HEK293 (cell line): ENCODE measurements around the gene TRIM56.

Experiments
- KLF1 ChIP-seq: fragments of 450-650 bp; formaldehyde crosslinking; IDR thresholded peaks from 2 replicates; pipeline ENCODE4 v1.5.1; 2016; ENCODE audit warnings: missing biosample characterization, missing genetic modification characterization
- KLF8 ChIP-seq: fragments of 450-650 bp; formaldehyde crosslinking; IDR thresholded peaks from 2 replicates; pipeline ENCODE4 v1.5.1; 2016; ENCODE audit warnings: missing biosample characterization, missing genetic modification characterization
- ZNF221 ChIP-seq: fragments of 450-650 bp; formaldehyde crosslinking; IDR thresholded peaks from 2 replicates; pipeline ENCODE4 v1.5.1; 2017; ENCODE audit warnings: missing biosample characterization, missing genetic modification characterization, borderline replicate concordance
- ZNF239 ChIP-seq: fragments of 450-650 bp; formaldehyde crosslinking; IDR thresholded peaks from 2 replicates; pipeline ENCODE4 v1.5.1; 2016; ENCODE audit warnings: missing biosample characterization, missing genetic modification characterization
- ZNF341 ChIP-seq: fragments of 450-650 bp; formaldehyde crosslinking; IDR thresholded peaks from 2 replicates; pipeline ENCODE4; 2016; ENCODE audit warnings: low read depth, missing biosample characterization, missing genetic modification characterization
- ZNF747 ChIP-seq: fragments of 450-650 bp; formaldehyde crosslinking; IDR thresholded peaks from 2 replicates; pipeline ENCODE4 v1.5.1; 2016; ENCODE audit warnings: missing biosample characterization, missing genetic modification characterization
- TF ChIP-seq, protein P1 (sequence below): fragments of 450-650 bp; formaldehyde crosslinking; IDR thresholded peaks from 2 replicates; pipeline ENCODE4 v1.5.1; 2016; ENCODE audit warnings: missing biosample characterization, missing genetic modification characterization, low read depth
- TF ChIP-seq, protein P2 (sequence below): fragments of 450-650 bp; formaldehyde crosslinking; IDR thresholded peaks from 2 replicates; pipeline ENCODE4 v1.5.1; 2016; ENCODE audit warnings: missing biosample characterization, missing genetic modification characterization

DNA sequence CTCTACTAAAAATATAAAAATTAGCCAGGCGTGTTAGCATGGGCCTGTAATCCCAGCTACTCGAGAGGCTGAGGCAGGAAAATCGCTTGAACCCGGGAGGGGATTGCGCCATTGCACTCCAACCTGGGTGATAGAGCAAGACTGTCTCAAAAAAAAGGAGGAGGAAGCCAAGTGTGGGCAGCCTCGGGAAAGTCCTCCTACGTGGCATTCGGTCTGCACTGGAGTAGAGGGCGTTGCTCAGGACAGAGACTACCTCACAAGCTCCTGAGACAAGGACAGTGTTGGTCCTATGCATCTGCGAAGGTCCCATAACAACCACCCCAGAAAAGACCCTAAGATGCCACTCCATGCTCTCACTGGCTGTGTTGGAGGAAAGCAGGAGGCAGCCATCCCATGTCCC lies 31.6 kb downstream of the TRIM56 start:
- TF ChIP-seq, protein P1, sequence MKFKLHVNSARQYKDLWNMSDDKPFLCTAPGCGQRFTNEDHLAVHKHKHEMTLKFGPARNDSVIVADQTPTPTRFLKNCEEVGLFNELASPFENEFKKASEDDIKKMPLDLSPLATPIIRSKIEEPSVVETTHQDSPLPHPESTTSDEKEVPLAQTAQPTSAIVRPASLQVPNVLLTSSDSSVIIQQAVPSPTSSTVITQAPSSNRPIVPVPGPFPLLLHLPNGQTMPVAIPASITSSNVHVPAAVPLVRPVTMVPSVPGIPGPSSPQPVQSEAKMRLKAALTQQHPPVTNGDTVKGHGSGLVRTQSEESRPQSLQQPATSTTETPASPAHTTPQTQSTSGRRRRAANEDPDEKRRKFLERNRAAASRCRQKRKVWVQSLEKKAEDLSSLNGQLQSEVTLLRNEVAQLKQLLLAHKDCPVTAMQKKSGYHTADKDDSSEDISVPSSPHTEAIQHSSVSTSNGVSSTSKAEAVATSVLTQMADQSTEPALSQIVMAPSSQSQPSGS = no peak
- TF ChIP-seq, protein P2, sequence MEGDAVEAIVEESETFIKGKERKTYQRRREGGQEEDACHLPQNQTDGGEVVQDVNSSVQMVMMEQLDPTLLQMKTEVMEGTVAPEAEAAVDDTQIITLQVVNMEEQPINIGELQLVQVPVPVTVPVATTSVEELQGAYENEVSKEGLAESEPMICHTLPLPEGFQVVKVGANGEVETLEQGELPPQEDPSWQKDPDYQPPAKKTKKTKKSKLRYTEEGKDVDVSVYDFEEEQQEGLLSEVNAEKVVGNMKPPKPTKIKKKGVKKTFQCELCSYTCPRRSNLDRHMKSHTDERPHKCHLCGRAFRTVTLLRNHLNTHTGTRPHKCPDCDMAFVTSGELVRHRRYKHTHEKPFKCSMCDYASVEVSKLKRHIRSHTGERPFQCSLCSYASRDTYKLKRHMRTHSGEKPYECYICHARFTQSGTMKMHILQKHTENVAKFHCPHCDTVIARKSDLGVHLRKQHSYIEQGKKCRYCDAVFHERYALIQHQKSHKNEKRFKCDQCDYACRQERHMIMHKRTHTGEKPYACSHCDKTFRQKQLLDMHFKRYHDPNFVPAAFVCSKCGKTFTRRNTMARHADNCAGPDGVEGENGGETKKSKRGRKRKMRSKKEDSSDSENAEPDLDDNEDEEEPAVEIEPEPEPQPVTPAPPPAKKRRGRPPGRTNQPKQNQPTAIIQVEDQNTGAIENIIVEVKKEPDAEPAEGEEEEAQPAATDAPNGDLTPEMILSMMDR (tag by site-specific recombination) = no peak
- no peak for TF ChIP-seq ZNF239 (tag by site-specific recombination)
- TF ChIP-seq KLF1 = no peak
- TF ChIP-seq ZNF341 (tag by site-specific recombination) = no peak
- TF ChIP-seq KLF8 (tag by site-specific recombination) = no peak
- no peak for TF ChIP-seq ZNF221 (tag by site-specific recombination)
- no peak for TF ChIP-seq ZNF747
